SK-N-MC (cell line): ENCODE measurements around the gene LSAMP.
"Not testable (repeated sequence)": the region's sequence is repeated elsewhere in the genome, so short reads cannot be mapped to it uniquely, and the experiment has no call there.

Experiments used
- EZH2 ChIP-seq: fragments of 200-600 bp; sonication (generic); IDR thresholded peaks from one replicate; pipeline ENCODE4 v1.6.1; 2017; ENCODE audit warnings: antibody characterized with exemption
- POLR2AphosphoS5 ChIP-seq: IDR thresholded peaks from 2 replicates; pipeline ENCODE4 v1.6.1; 2012; ENCODE audit warnings: mild to moderate bottlenecking, low read depth, low read length, borderline replicate concordance

GRCh38 chr3:115791271-115792153, 653.8 kb downstream of the LSAMP start:
- TF ChIP-seq POLR2AphosphoS5, EZH2: not testable (repeated sequence)
